ENCODE measurements around the gene PLK5. TPM values are rescaled to one million over a fixed set of nuclear protein-coding genes. Genes with fewer than 3 reads are reported as not detected.
A peak's percentile ranks its signal among the peaks of the same experiment; 100 is the strongest.

The PLK5 gene
- total RNA-seq, 2 donors from 2014 or later = not detected

- H3K4me3 Mint-ChIP-seq = no peak overlapping the region
- H3K9me3 ChIP-seq (ENCODE audit: control insufficient read depth, low read length, poor library complexity, severe bottlenecking) = no peaks in the 10 kb centered on the region
- no peak for DNase-seq
- no peak overlapping the region for H3K27ac Mint-ChIP-seq
- peaks cover under 1% of the 10 kb centered on the region for H3K4me1 Mint-ChIP-seq
- ATAC-seq = no peak
- H3K36me3 Mint-ChIP-seq (ENCODE audit: low read depth) = peaks cover 4% of the 10 kb centered on the region
- peaks cover 8% of the 10 kb centered on the region for H3K27me3 Mint-ChIP-seq
These were observed 27.5 kb downstream of the PLK5 start for GRCh38 chr19:1551068-1552040.

DNA sequence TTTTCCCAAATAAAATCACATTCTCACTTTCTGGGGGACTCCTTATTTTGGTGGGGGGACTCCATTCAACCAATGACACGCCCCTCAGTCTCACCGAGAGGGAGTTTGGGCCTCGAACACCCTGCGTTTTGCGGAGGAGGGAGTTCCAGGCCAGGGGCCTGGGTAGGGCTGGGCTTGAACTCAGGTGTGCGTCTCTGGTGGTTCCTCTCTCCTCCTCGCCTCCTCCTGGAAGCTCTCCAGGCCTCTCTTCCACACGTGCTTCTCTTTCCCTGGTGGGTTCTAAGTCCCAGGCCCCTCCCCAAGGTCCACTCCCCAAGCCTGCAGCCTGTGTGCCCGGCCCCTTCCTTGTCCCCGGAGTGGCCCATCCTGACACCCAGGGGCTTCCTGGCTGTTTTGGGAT lies 29.5 kb downstream of the PLK5 start:
- peaks cover 4% of the 10 kb centered on the region for H3K36me3 Mint-ChIP-seq (ENCODE audit: low read depth)
- DNase-seq (no peak), ATAC-seq (no peak)
- no peak overlapping the region for H3K4me3 Mint-ChIP-seq
- no peak overlapping the region for H3K27ac Mint-ChIP-seq
- no peaks in the 10 kb centered on the region for H3K4me1 Mint-ChIP-seq
- no peaks in the 10 kb centered on the region for H3K9me3 ChIP-seq (ENCODE audit: control insufficient read depth, low read length, poor library complexity, severe bottlenecking)
- peaks cover 8% of the 10 kb centered on the region for H3K27me3 Mint-ChIP-seq

GRCh38 chr19:1554968-1555367 lies 31.1 kb downstream of the PLK5 start:
- no peak overlapping the region for H3K4me3 Mint-ChIP-seq
- no peak overlapping the region for H3K27ac Mint-ChIP-seq
- H3K9me3 ChIP-seq (ENCODE audit: control insufficient read depth, low read length, poor library complexity, severe bottlenecking) = no peaks in the 10 kb centered on the region
- H3K4me1 Mint-ChIP-seq = no peaks in the 10 kb centered on the region
- no peak for DNase-seq
- H3K36me3 Mint-ChIP-seq (ENCODE audit: low read depth) = peaks cover 4% of the 10 kb centered on the region
- H3K27me3 Mint-ChIP-seq = peaks cover 8% of the 10 kb centered on the region
- no peak for ATAC-seq

DNA sequence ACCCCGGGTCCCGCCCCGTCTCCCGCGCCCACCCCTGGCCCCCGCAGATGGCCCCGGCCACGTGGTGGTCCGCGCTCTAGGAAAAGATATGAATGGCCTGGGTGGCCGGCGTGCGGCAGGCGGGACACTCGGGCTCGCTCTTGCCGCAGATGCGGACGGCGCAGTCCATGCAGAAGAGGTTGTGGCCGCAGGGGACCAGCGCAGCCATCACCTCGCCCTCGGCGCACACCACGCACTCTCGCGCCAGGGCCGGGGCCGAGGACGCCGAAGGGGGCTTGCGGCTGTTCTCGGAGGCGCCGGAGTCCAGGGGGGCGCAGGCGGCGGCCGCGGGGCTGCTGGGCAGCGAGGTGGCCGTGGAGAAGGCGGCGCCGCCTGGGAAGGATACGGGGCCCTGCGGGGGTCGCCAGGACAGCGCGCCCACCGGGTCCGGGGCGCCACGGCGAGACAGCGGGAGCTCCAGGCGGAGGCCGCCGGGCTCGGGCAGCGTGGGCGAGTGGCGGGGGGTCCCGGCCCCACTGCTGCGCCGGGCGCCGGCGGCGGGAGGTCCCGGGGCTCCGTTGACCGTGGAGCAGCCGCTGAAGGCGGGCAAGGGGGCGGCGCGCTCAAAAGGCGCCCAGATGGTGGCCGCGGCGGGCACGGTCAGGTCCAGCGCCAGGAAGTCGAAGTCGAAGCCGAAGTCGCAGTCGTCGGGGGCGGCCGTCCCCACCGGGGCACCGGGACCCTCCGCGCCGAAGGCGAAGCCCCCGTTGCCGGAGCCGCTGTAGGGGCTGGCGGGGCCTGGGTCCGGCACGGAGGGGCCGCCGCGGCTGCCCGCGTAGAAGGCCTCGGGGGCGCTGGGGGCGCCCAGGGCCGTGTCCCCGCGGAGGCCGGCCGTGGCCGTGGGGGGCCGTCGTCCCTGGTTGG lies 31.9 kb downstream of the PLK5 start:
- H3K27me3 Mint-ChIP-seq = peaks cover 8% of the 10 kb centered on the region
- H3K36me3 Mint-ChIP-seq (ENCODE audit: low read depth) = peaks cover 4% of the 10 kb centered on the region
- no peaks in the 10 kb centered on the region for H3K4me1 Mint-ChIP-seq

DNA sequence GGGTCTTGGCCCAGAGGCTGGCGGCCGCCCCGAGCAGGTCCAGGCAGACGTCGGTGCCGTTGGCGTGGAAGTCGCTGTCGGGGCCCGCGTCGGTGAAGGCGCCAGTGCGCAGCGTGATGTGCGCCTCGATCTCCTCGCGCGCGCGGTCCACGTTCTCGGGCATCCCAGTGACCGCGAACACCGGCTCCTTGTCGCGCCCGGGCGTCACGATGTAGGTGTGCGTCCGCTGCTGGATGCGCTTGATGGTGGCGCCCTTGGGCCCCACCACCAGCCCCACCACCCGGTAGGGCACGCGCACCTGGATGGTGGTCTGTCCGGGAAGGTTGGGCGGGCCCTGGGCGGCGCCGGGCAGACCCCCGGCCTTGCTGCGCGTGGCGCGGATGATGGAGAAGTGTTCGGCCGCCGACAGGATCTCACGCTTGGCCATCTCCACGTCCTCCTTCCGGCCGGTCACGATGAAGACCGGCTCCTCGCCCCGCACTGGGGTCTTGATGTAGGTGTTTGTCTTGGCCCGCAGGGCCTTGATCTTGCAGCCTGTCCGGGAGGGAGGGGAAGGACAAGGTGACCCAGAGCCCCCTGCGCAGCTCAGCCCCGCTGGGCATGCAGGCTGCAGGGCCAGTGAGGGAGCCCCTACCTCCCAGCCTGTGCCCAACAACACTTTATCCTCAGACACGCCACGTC lies 32.7 kb downstream of the PLK5 start:
- Mint-ChIP-seq H3K27ac (no peak overlapping the region), H3K36me3 (ENCODE audit: low read depth) (peaks cover 4% of the 10 kb centered on the region), H3K4me3 (no peak overlapping the region), H3K27me3 (peaks cover 8% of the 10 kb centered on the region), H3K4me1 (no peaks in the 10 kb centered on the region)
- DNase-seq (no peak), ATAC-seq (no peak)
- no peaks in the 10 kb centered on the region for H3K9me3 ChIP-seq (ENCODE audit: control insufficient read depth, low read length, poor library complexity, severe bottlenecking)

More for the DNA sequence above, 31.9 kb downstream of the PLK5 start:
- no peaks in the 10 kb centered on the region for H3K9me3 ChIP-seq (ENCODE audit: control insufficient read depth, low read length, poor library complexity, severe bottlenecking)
- no peak for ATAC-seq
- no peak overlapping the region for H3K4me3 Mint-ChIP-seq
- H3K27ac Mint-ChIP-seq = no peak overlapping the region
- DNase-seq = no peak

DNA sequence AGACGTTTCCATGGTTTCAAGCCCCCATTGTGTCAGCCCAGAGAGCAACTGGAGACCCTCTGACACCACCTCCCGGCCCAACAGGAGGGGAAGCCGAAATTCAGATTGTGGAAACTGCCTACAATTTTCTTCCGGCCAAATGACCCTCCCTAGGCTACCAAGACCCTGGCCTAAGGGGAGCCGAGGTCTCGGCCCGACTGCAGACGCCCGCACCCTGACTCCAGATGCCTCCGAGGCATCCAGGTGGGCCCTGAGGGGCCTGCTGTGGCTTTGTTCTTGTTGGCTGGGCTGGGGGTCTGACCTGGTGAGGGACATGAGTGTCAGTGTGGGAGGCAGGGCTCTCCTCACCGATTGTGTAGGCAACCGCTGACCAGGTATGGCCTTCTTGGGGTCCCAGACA lies 34.7 kb downstream of the PLK5 start:
- H3K9me3 ChIP-seq (ENCODE audit: control insufficient read depth, low read length, poor library complexity, severe bottlenecking) = no peaks in the 10 kb centered on the region
- no peak for ATAC-seq
- H3K4me1 Mint-ChIP-seq = no peaks in the 10 kb centered on the region
- no peaks in the 10 kb centered on the region for H3K36me3 Mint-ChIP-seq (ENCODE audit: low read depth)
- H3K4me3 Mint-ChIP-seq = no peak overlapping the region
- H3K27me3 Mint-ChIP-seq = no peaks in the 10 kb centered on the region
- no peak overlapping the region for H3K27ac Mint-ChIP-seq
- DNase-seq = no peak

DNA sequence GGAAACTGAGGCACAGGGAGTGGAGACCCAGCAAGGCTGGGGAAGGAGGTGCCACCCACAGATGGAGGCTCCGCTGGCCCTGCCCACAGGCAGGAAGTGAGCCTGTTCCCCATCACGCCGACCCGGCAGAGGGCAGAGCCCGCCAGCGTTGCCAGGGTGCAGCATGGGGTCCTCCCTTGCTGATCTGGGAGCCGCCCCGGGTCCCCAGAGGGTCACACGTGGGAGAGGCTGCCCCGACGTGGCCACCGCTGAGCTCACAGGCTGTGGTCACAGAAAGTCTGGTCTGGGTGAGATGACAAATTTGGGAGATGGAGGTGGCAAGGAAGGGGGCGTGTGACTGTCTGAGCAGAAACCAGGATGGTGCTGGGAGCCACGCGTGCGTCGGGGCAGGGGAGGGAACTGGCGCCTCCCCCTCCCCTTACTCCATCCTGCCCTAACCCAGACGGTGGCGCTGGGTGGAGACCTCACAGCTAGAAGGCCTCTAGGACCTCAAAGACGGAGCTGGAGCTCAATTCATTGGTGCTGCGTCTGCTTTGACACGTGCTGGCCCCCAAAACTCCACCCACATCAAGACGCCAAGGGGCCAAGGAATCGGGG lies 36.5 kb downstream of the PLK5 start:
- Mint-ChIP-seq H3K27ac (no peak overlapping the region), H3K4me1 (peaks cover 2% of the 10 kb centered on the region), H3K27me3 (no peaks in the 10 kb centered on the region), H3K36me3 (ENCODE audit: low read depth) (no peaks in the 10 kb centered on the region), H3K4me3 (no peak overlapping the region)
- ATAC-seq (no peak), DNase-seq (no peak)
- no peaks in the 10 kb centered on the region for H3K9me3 ChIP-seq (ENCODE audit: control insufficient read depth, low read length, poor library complexity, severe bottlenecking)

DNA sequence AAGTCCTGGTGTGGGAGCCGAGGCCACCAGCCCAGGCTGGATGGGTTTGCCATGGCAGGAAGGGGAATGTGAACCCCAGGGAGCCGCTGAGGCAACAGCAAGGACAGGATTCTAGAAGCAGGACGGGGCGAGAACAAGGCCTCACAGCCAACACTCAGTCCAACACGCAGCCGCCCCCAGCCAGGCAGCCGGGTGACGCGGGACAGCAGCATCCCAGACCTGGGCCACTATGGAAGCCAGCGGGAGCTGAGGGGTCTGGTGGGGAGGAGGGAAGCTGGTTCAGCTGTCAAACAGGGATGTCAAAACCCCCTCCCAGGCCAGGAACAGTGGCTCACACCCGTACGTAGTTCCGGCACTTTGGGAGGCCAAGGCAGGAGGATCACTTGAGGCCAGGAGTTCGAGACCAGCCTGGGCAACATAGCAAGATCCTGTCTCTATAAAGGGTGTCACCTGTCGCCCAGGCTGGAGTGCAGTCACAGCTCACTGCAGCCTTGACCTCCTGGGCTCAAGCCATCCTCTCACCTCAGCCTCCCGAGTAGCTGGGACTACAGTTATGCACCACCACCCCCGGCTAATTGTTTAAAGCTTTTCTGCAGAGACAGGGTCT lies 37.5 kb downstream of the PLK5 start:
- no peaks in the 10 kb centered on the region for H3K36me3 Mint-ChIP-seq (ENCODE audit: low read depth)
- peaks cover 2% of the 10 kb centered on the region for H3K4me1 Mint-ChIP-seq
- no peak overlapping the region for H3K4me3 Mint-ChIP-seq
- no peaks in the 10 kb centered on the region for H3K27me3 Mint-ChIP-seq
- no peak for DNase-seq
- H3K27ac Mint-ChIP-seq = no peak overlapping the region
- no peak for ATAC-seq
- no peaks in the 10 kb centered on the region for H3K9me3 ChIP-seq (ENCODE audit: control insufficient read depth, low read length, poor library complexity, severe bottlenecking)

DNA sequence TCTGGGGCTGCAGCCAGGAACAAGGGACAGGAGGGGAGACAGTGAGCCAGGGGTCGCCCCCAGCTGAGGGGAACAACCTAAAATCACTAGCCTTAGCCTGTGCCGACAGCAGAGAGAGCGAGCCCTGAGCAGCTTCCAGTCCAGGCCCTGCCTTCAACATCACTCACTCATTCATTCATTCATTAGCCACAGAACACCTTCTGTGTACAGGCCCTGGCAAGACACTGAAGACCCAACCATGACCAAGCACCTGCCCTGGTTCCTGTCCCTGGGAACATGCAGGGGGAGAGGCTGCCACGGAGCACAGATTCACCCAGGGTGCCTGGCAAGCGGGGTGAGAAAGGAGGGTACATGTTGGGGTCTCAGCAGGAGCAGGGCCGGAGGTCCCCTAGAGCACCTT lies 39.4 kb downstream of the PLK5 start:
- no peak overlapping the region for H3K27ac Mint-ChIP-seq
- no peak overlapping the region for H3K4me3 Mint-ChIP-seq
- no peaks in the 10 kb centered on the region for H3K36me3 Mint-ChIP-seq (ENCODE audit: low read depth)
- H3K4me1 Mint-ChIP-seq = peaks cover 2% of the 10 kb centered on the region
- H3K27me3 Mint-ChIP-seq = no peaks in the 10 kb centered on the region
- no peaks in the 10 kb centered on the region for H3K9me3 ChIP-seq (ENCODE audit: control insufficient read depth, low read length, poor library complexity, severe bottlenecking)
- DNase-seq = no peak
- ATAC-seq = no peak

GRCh38 chr19:1566392-1567115 lies 42.7 kb downstream of the PLK5 start:
- no peak overlapping the region for H3K27ac Mint-ChIP-seq
- H3K27me3 Mint-ChIP-seq = peaks cover 6% of the 10 kb centered on the region
- no peak for ATAC-seq
- H3K9me3 ChIP-seq (ENCODE audit: control insufficient read depth, low read length, poor library complexity, severe bottlenecking) = no peaks in the 10 kb centered on the region
- peaks cover 10% of the 10 kb centered on the region for H3K4me1 Mint-ChIP-seq
- peak overlapping the region; percentile 59 for H3K4me3 Mint-ChIP-seq
- no peak for DNase-seq
- H3K36me3 Mint-ChIP-seq (ENCODE audit: low read depth) = no peaks in the 10 kb centered on the region

DNA sequence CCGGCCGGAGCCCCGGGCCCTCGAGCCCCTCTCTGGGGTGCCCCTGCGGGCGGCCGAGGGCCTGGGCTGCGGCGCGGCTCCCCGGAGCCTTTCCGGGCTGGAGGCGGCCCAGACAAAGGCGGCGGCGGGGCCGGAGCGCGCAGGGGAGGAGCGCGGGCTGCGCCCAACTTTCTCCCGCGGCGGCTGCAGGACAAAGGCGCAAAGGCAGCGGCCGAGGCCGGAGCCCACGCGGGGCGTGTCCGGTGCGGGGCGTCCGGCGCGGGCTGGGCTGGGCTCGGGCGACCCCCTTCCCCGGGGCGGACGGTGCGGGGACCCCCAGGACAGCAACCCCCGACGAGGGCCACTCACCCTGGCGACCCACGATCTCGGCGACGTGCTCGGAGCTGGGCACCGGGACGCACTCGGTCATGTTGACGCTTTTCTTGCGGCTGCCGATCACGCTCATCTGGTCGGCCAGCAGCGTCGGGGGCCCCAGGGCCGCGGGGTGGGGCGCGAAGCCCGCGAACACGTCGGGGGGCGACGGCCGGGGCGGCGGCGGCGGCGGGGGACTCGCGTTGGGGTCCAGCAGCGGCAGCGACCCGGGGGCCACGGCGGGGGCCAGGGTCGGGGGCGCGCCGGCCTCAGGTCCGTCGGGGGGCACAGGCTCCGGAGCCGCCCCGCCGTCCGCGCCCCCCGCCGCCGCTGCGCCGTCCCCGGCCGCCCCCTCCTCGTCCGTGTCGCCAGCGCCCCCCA lies 43.4 kb downstream of the PLK5 start:
- peaks cover 10% of the 10 kb centered on the region for H3K4me1 Mint-ChIP-seq
- H3K27ac Mint-ChIP-seq = no peak overlapping the region
- DNase-seq (no peak), ATAC-seq (no peak)
- H3K36me3 Mint-ChIP-seq (ENCODE audit: low read depth) = no peaks in the 10 kb centered on the region
- no peaks in the 10 kb centered on the region for H3K9me3 ChIP-seq (ENCODE audit: control insufficient read depth, low read length, poor library complexity, severe bottlenecking)
- peaks cover 6% of the 10 kb centered on the region for H3K27me3 Mint-ChIP-seq
- peak overlapping the region; percentile 57 for H3K4me3 Mint-ChIP-seq
